Prostate gland (tissue), 2 donors: Measurements from ENCODE around the gene MORC1.

ENCODE experiments used
- CTCF ChIP-seq, 4 experiments: fragments of 200-600 bp in 2 of 4; fragments of 450-650 bp in 2 of 4; sonication (generic) in 2 of 4; IDR thresholded peaks; 1 replicate in 3 of 4; 2 replicates in 1 of 4; pipeline ENCODE4 v1.5.1; 2016 to 2019; ENCODE audit warnings: antibody characterized with exemption in 4 of 4, mild to moderate bottlenecking in 2 of 4, moderate library complexity in 2 of 4
- POLR2A ChIP-seq: fragments of 450-650 bp; IDR thresholded peaks from one replicate; pipeline ENCODE4 v1.6.1; 2016; ENCODE audit warnings: antibody characterized with exemption, mild to moderate bottlenecking

GRCh38 chr3:109081746-109082510, 36.0 kb downstream of the MORC1 start:
- TF ChIP-seq CTCF (IDR thresholded peaks at IDR 0.05) (peak in 3 of 4 experiments; percentile 44 to 53 (median 52)), POLR2A (no peak)
